SK-N-DZ (cell line): ENCODE results near the gene PYHIN1.
A peak's percentile ranks its signal among the peaks of the same experiment; 100 is the strongest.
"Not testable (repeated sequence)": the region's sequence is repeated elsewhere in the genome, so short reads cannot be mapped to it uniquely, and the experiment has no call there.

Experiments used
- DNase-seq: peaks from one replicate; pipeline ENCODE4 v3.0.0-alpha.2; 2015; ENCODE audit warnings: low spot score

Gene PYHIN1

GRCh38 chr1:158979229-158979628, 47.9 kb downstream of the PYHIN1 start:
- no peak for DNase-seq

- DNase-seq = no peak
These were observed 51.9 kb downstream of the PYHIN1 start for GRCh38 chr1:158983235-158983634.

- DNase-seq = no peak
These were observed 53.0 kb downstream of the PYHIN1 start for GRCh38 chr1:158984386-158984785.

- DNase-seq = no peak
These were observed 58.1 kb downstream of the PYHIN1 start for GRCh38 chr1:158989424-158989823.

GRCh38 chr1:158992787-158993312, 61.5 kb downstream of the PYHIN1 start:
- no peak for DNase-seq

- no peak for DNase-seq
These were observed 65.6 kb downstream of the PYHIN1 start for GRCh38 chr1:158996998-158997397.

GRCh38 chr1:158998037-158998780, 66.9 kb downstream of the PYHIN1 start:
- no peak for DNase-seq

- peak; percentile 65 for DNase-seq
These were observed 67.4 kb downstream of the PYHIN1 start for GRCh38 chr1:158998781-158999161.

- peak; percentile 54 for DNase-seq
These were observed 68.1 kb downstream of the PYHIN1 start for GRCh38 chr1:158999316-159000069.

GRCh38 chr1:159000070-159000409, 68.7 kb downstream of the PYHIN1 start:
- DNase-seq = no peak

- no peak for DNase-seq
These were observed 69.3 kb downstream of the PYHIN1 start for GRCh38 chr1:159000625-159001024.

- no peak for DNase-seq
These were observed 73.8 kb downstream of the PYHIN1 start for GRCh38 chr1:159005161-159005560.

- peak; percentile 65 for DNase-seq
These were observed 74.3 kb downstream of the PYHIN1 start for GRCh38 chr1:159005676-159006075.

- peak; percentile 21 for DNase-seq
These were observed 75.0 kb downstream of the PYHIN1 start for GRCh38 chr1:159006210-159006807.

- DNase-seq = no peak
These were observed 76.4 kb downstream of the PYHIN1 start for GRCh38 chr1:159007726-159008125.

- DNase-seq = no peak
These were observed 77.4 kb downstream of the PYHIN1 start for GRCh38 chr1:159008744-159009188.

- DNase-seq = no peak
These were observed 77.9 kb downstream of the PYHIN1 start for GRCh38 chr1:159009287-159009686.

GRCh38 chr1:159009704-159010361, 78.5 kb downstream of the PYHIN1 start, which contains the start of gene IFI16:
Gene IFI16 (plus strand): TSS chr1:159009907. CDS start chr1:159014681, 4,774 bp downstream.
- no peak for DNase-seq

GRCh38 chr1:159010391-159010790, 79.0 kb downstream of the PYHIN1 start:
- no peak for DNase-seq

- DNase-seq = not testable (repeated sequence)
These were observed 79.6 kb downstream of the PYHIN1 start for GRCh38 chr1:159011001-159011400.

- DNase-seq = no peak
These were observed 80.4 kb downstream of the PYHIN1 start for GRCh38 chr1:159011751-159012150.

GRCh38 chr1:159012495-159012894, 81.1 kb downstream of the PYHIN1 start:
- DNase-seq = no peak
